ENCODE results near the gene SPDYE2.
"Not testable (repeated sequence)": the region's sequence is repeated elsewhere in the genome, so short reads cannot be mapped to it uniquely, and the experiment has no call there.

Gene SPDYE2

DNA sequence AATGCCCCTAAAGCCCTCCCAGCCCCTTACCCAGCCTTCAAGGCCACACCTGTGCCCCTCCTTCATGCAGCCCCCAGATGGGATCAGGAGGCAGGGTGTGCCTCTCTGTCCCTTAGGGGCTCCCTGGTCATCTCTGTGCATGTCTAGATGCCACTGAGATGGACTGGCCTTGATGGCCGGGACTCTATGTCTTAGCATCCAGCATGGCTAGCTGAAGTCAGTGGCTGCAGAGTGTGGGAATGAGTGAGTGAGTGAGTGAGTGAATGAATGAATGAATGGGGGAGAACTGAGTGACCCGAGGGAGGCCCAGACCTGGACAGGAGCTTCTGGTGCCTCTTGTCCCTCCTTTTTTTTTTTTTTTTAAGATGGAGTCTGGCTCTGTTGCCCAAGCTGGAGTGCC lies 18.9 kb upstream of the SPDYE2 start:
- not testable (repeated sequence) for H3K4me3 ChIP-seq (ENCODE audit: low read depth, low read length); DNase-seq (ENCODE audit: low read depth)

DNA sequence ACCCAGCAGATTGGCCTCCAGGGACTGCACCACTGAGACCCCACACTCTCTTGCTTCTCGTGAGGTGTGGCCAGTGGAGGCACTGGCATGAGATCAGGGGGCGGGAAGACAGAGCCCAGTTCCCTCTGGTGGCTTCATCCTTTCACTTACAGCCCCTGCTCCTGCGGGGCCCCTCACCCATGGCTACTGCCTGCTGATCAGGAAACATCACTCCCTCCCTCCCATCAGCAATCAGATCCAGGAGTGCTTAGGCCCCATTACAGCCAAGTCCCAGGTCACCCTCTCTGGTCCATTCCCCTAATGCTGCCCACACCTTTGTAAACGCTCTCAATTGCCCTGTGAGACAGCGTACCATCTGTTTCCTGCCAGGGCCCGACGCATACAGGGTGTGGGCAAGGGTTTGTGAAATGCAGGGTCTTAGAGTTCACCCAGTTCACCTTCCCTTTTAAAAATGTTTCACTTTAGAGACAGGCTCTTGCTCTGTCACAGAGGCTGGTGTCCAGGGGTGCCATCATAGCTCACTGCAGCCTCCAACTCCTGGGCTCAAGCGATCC lies 15.9 kb upstream of the SPDYE2 start:
- not testable (repeated sequence) for H3K4me3 ChIP-seq (ENCODE audit: low read depth, low read length); DNase-seq (ENCODE audit: low read depth)

GRCh38 chr7:102540604-102541003 lies 10.4 kb upstream of the SPDYE2 start:
- not testable (repeated sequence) for H3K4me3 ChIP-seq (ENCODE audit: low read depth, low read length); DNase-seq (ENCODE audit: low read depth)

DNA sequence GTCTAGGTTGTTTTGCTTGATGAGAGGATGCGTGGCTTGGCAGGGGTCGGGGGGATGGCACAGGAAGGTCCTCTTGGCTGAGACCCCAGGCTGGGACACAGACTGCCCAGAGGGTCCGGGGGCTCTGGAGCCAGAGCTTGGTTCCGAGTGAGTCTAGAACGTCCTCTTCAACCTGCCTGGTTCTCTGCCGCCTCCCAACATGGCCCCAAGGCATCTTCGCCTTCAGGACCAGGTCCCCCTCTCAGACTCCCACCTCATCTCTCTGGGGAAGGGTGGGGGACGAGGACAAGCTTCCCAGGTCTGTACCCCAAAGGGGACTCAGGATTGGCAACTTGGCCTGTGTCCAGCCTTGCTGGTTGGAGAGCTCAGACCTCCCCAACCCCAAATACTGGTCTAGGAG lies 8.9 kb upstream of the SPDYE2 start:
- not testable (repeated sequence) for H3K4me3 ChIP-seq (ENCODE audit: low read depth, low read length); DNase-seq (ENCODE audit: low read depth)

GRCh38 chr7:102542771-102543170 lies 8.3 kb upstream of the SPDYE2 start:
- not testable (repeated sequence) for H3K4me3 ChIP-seq (ENCODE audit: low read depth, low read length)

GRCh38 chr7:102543596-102543995 lies 7.4 kb upstream of the SPDYE2 start, which contains the start of gene UPK3BL2:
Gene UPK3BL2 (minus strand): TSS chr7:102543696. CDS start chr7:102543636, 60 bp downstream.
- not testable (repeated sequence) for H3K4me3 ChIP-seq (ENCODE audit: low read depth, low read length); DNase-seq (ENCODE audit: low read depth)

More at GRCh38 chr7:102542771-102543170, 8.3 kb upstream of the SPDYE2 start:
- DNase-seq (ENCODE audit: low read depth), result not testable (repeated sequence)

DNA sequence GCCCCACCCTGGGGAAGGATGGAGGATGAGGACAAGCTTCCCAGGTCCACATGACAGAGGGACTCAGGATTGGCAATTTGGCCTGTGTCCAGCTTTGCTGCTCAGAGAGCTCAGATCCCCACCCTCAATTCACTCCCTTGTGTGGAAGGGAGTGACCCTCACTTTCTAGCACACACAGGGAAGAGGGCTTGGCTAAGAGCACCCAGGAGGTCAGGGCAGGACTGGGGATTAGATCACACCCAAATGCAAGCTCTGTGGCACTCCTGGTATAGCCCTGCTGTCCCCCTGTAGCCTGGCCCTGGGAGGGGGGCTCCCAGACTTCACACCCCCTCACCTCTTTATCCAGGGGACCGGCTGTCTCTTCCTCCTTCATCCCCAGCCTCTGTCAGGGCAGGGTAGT lies 6.7 kb upstream of the SPDYE2 start:
- DNase-seq (ENCODE audit: low read depth); H3K4me3 ChIP-seq (ENCODE audit: low read depth, low read length): not testable (repeated sequence)

GRCh38 chr7:102545288-102545687 lies 5.7 kb upstream of the SPDYE2 start:
- not testable (repeated sequence) for H3K4me3 ChIP-seq (ENCODE audit: low read depth, low read length); DNase-seq (ENCODE audit: low read depth)

DNA sequence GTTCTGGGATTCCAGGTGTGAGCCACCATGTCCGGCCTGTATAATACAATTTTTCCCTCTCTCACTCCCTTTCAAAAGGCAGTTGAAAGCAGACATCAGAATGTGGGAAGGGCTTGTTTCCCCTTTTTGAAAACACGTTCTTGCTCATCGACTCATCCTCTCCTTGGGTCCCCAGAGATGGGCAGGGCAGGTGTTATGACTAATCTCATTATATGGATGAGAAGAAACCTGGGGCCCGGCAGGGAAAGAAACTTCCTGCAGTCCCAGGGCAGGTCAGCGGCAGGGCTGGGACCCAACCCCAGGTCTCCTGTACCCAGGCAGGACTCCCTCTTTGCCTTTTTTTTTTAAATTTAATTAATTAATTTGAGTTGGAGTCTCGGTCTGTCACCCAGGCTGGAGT lies 4.7 kb upstream of the SPDYE2 start:
- DNase-seq (ENCODE audit: low read depth); H3K4me3 ChIP-seq (ENCODE audit: low read depth, low read length): not testable (repeated sequence)

GRCh38 chr7:102568620-102569019 lies 17.6 kb downstream of the SPDYE2 start:
- not testable (repeated sequence) for DNase-seq (ENCODE audit: low read depth); H3K4me3 ChIP-seq (ENCODE audit: low read depth, low read length)

DNA sequence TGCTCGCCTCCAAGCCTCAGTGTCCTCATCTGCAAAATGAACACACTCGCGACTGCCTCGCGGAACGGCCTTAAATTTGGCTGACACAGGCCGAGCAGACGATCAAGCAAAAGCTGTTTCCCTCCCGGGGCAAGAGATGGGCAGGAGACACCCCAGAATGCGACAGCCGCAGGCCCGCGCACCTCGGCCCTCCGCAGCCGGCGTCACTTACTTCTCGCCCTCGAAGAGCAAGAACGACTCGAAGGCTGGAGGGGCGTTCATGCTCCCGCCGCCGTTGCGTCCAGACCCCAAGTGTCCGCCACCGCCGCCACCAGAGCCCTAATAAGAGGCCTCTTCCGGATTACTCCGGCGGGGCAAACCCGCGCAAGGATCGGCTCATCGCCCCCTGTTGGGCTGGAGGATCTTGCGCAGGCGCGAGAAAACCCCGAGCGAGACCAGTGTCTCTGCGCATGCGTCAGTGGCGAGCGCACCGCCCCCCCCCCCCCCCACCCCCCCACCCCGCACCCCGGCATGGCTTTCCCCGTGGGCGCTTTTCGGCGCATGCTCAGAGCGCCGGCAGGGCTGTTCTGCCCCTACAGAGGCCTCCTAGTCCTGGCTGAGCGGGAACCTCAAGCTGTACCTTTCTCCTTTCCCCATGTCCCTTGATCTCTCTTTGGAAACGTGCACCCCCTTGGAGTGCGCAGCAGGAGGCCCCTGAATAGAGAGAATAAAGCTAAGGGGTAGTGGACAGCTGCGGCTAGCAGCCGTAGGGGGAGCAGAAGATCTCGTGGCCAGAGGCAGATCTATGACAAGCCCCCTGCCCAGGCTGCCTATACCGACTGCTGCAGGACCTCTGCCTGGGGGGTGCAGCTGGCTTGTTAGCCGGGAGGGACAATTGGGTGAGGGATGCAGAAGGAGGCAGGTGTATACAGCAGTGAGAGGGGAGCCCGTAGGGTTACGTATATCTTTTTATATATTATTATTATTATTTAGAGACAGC lies 21.5 kb downstream of the SPDYE2 start, which contains the start of gene POLR2J3:
Gene POLR2J3, minus strand, starts transcription at position 323 of the 979 bp plus-strand sequence. Its CDS starts 62 bp downstream, at position 261.
- DNase-seq (ENCODE audit: low read depth), result not testable (repeated sequence)
- peak within 1 kb of the TSS; percentile 64 for H3K4me3 ChIP-seq (ENCODE audit: low read depth, low read length)
- TF ChIP-seq CTCF (IDR thresholded peaks at IDR 0.05; ENCODE audit: low read depth, low read length, missing control alignments), result peak; percentile 60

GRCh38 chr7:102574607-102575006 lies 23.6 kb downstream of the SPDYE2 start:
- not testable (repeated sequence) for H3K4me3 ChIP-seq (ENCODE audit: low read depth, low read length); DNase-seq (ENCODE audit: low read depth)

DNA sequence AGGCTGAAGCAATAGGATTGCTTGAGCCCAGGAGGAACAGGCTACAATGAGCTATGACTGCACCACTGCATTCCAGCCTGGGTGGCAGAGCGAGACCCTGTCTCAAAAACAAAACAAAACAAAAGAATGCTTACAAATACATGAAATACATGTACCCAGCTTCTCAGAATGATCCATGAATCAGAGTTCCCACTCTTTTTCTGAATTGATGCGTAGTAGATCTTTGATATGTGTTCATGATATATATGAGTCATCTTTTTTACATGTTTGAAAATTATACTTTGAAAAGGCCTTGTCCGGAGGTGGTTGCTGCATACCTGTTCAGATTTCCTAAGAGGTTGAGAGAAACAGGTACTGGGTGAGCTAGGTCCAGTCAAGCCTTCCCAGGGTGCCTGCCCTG lies 25.3 kb downstream of the SPDYE2 start:
- not testable (repeated sequence) for H3K4me3 ChIP-seq (ENCODE audit: low read depth, low read length); DNase-seq (ENCODE audit: low read depth)

GRCh38 chr7:102577315-102578240 lies 26.6 kb downstream of the SPDYE2 start:
- H3K4me3 ChIP-seq (ENCODE audit: low read depth, low read length); DNase-seq (ENCODE audit: low read depth): not testable (repeated sequence)

DNA sequence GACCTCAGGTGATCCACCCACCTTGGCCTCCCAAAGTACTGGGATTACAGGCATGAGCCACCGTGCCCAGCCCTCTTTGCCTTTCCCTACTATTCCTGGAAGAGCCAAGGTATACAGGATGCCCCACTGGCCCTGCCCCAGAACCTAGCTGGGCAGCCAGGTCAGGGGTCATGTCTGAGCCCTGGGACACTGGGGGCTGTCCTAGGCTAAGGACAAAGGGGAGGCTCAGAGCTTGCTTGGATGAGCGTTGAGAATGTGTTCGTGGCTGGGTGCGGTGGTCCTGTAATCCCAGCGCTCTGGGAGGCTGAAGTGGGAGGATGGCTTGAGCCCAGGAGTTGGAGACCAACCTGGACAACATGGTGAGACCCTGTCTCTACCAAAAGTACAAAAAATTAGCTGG lies 27.5 kb downstream of the SPDYE2 start:
- DNase-seq (ENCODE audit: low read depth); H3K4me3 ChIP-seq (ENCODE audit: low read depth, low read length): not testable (repeated sequence)

DNA sequence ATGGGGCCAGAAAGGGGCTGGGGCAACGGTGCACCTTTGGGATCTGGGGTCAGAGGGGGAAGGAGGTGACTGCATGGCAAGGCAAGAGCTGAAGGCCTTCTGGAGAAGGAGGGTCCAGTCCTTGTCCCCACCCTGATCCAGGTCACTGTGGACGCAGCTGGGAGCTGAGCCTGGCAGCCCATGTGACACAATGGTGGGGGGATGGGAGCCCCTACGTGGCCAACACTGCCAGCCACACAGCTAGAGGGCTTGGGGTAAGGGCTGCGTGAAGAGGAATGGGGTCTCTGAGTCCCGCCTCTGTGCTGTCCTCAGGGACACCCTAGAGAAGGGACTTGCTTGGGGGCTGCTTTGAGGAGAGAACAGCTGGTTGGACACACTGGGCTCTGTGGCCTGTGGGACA lies 30.7 kb downstream of the SPDYE2 start:
- not testable (repeated sequence) for DNase-seq (ENCODE audit: low read depth); H3K4me3 ChIP-seq (ENCODE audit: low read depth, low read length)

DNA sequence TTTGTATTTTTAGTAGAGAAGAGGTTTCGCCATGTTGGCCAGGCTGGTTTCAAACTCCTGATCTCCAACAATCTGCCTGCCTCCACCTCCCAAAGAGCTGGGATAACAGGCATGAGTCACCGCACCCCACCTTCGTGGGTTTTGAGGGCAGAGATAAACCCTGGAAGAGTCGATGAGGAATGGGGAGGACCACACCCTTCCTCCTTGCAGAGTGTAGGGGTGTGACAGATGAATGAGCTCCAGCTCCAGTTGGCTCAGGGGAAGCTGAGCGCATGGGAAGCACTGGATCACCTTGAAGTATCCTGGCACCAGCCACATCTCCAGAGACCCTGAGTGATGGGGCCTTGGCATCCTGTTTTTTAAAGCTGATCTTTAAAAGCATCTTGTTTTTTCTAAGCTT lies 32.5 kb downstream of the SPDYE2 start:
- not testable (repeated sequence) for DNase-seq (ENCODE audit: low read depth); H3K4me3 ChIP-seq (ENCODE audit: low read depth, low read length)
